ENCODE data around the gene KCTD21. TPM values are rescaled to one million over a fixed set of nuclear protein-coding genes. Genes with fewer than 3 reads are reported as not detected.
A peak's percentile ranks its signal among the peaks of the same experiment; 100 is the strongest.
"Not testable (repeated sequence)": the region's sequence is repeated elsewhere in the genome, so short reads cannot be mapped to it uniquely, and the experiment has no call there.

The KCTD21 gene
- total RNA-seq, 8 experiments from 2014 or later = 2.8 to 13.0 (median 4.1) TPM

GRCh38 chr11:78192223-78192719 lies 3.8 kb upstream of the KCTD21 start:
- in situ Hi-C loops (cut with MboI; ENCODE audit: low pct_unique_long_range_greater_than_20kb in 2 of 9, low sequenced_read_pairs in 9 of 9, unreplicated experiment in 9 of 9) = no loop called here
- Histone ChIP-seq H3K27ac (no peak overlapping the region), H3K4me3 (no peak overlapping the region), H3K4me1 (replicated peaks in 1 of 2) (peaks cover 13 to 20% of the 10 kb centered on the region in 2 donors)
- ATAC-seq (replicated peaks in 6 of 8) = no peak
- WGBS, 10 experiments = 33 to 85% (median 70%) methylated on average over 1 to 5 of the region's 6 CpGs; no CpG with 5 or more reads in 4 of the 10 experiments

- WGBS, 10 experiments = 40 to 100% (median 88%) methylated on average over 1 to 10 of the region's 14 CpGs; no CpG with 5 or more reads in 3 of the 10 experiments
- peaks cover 14 to 21% of the 10 kb centered on the region in 2 donors for H3K4me1 ChIP-seq (replicated peaks in 1 of 2)
- no peak overlapping the region for H3K27ac ChIP-seq
- no peak for ATAC-seq (replicated peaks in 6 of 8)
- no peak overlapping the region for H3K4me3 ChIP-seq
- in situ Hi-C loops (cut with MboI; ENCODE audit: low pct_unique_long_range_greater_than_20kb in 2 of 9, low sequenced_read_pairs in 9 of 9, unreplicated experiment in 9 of 9) = no loop called here
Measured at GRCh38 chr11:78190871-78191538, 2.6 kb upstream of the KCTD21 start.

DNA sequence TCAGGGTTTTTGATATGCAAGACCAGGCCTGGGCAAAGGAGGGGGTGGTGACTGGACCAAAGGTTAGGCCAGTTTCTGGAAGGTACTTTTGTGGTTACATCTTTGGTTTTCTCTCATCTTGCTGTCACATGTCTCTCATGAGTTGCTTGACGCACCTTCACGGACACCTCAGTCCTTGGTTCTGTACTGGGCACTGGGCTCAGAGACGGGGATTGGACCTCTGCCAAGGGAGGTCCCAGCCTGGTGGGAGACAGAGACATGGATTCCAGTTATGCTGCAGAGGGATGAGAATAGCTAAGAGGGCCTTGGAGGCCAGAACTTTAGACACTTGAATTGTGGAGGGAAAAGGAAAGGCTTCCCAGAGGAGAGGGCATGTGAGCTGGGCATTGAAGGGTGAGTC lies 1.9 kb upstream of the KCTD21 start:
- ATAC-seq (replicated peaks in 6 of 8) = no peak
- WGBS, 10 experiments = 50 to 100% (median 85%) methylated on average over 1 to 3 of the region's 3 CpGs; no CpG with 5 or more reads in 2 of the 10 experiments
- H3K4me1 ChIP-seq (replicated peaks in 1 of 2) = peaks cover 14 to 21% of the 10 kb centered on the region in 2 donors
- in situ Hi-C loops (cut with MboI; ENCODE audit: low pct_unique_long_range_greater_than_20kb in 2 of 9, low sequenced_read_pairs in 9 of 9, unreplicated experiment in 9 of 9) = no loop called here
- H3K27ac ChIP-seq = no peak overlapping the region
- no peak overlapping the region for H3K4me3 ChIP-seq

- no peak for ATAC-seq (replicated peaks in 6 of 8)
- WGBS, 10 experiments = 20 to 60% (median 28%) methylated on average over 1 to 3 of the region's 3 CpGs; no CpG with 5 or more reads in 6 of the 10 experiments
- in situ Hi-C loops (cut with MboI; ENCODE audit: low pct_unique_long_range_greater_than_20kb in 2 of 9, low sequenced_read_pairs in 9 of 9, unreplicated experiment in 9 of 9) = no loop called here
- Histone ChIP-seq H3K4me3 (peak overlapping the region; percentile 66 to 95 (median 80)), H3K4me1 (replicated peaks in 1 of 2) (peaks cover 14 to 21% of the 10 kb centered on the region in 2 donors), H3K27ac (no peak overlapping the region)
Measured at GRCh38 chr11:78189851-78190250, 1.4 kb upstream of the KCTD21 start.

GRCh38 chr11:78189174-78189724 lies 823 bp upstream of the KCTD21 start:
- H3K4me3 ChIP-seq = peak overlapping the region; percentile 66 to 95 (median 80)
- 0 to 80% methylated on average over 1 of the region's 18 CpGs; no CpG with 5 or more reads in 8 of the 10 experiments for WGBS, 10 experiments
- no peak overlapping the region for H3K27ac ChIP-seq
- in situ Hi-C loops (cut with MboI; ENCODE audit: low pct_unique_long_range_greater_than_20kb in 2 of 9, low sequenced_read_pairs in 9 of 9, unreplicated experiment in 9 of 9) = no loop called here
- peak in 2 of 8 experiments; percentile 0 to 1 for ATAC-seq (replicated peaks in 6 of 8)
- H3K4me1 ChIP-seq (replicated peaks in 1 of 2) = peaks cover 14 to 21% of the 10 kb centered on the region in 2 donors

GRCh38 chr11:78187366-78188285 lies 800 bp downstream of the KCTD21 start:
- H3K4me3 ChIP-seq = peak overlapping the region; percentile 66 to 95 (median 80)
- H3K27ac ChIP-seq = no peak overlapping the region
- peak in 3 of 8 experiments; percentile 34 to 37 (median 36) for ATAC-seq (replicated peaks in 6 of 8)
- peaks cover 14 to 21% of the 10 kb centered on the region in 2 donors for H3K4me1 ChIP-seq (replicated peaks in 1 of 2)
- WGBS, 10 experiments = 0 to 73% (median 38%) methylated on average over 1 to 15 of the region's 31 CpGs
- in situ Hi-C loops (cut with MboI; ENCODE audit: low pct_unique_long_range_greater_than_20kb in 2 of 9, low sequenced_read_pairs in 9 of 9, unreplicated experiment in 9 of 9) = no loop called here

GRCh38 chr11:78181185-78181584 lies 7.2 kb downstream of the KCTD21 start:
- 31 to 82% (median 80%) methylated on average over 1 to 2 of the region's 2 CpGs; no CpG with 5 or more reads in 5 of the 10 experiments for WGBS, 10 experiments
- H3K27ac ChIP-seq = no peak overlapping the region

GRCh38 chr11:78180751-78181150 lies 7.7 kb downstream of the KCTD21 start:
- no peak overlapping the region for H3K4me3 ChIP-seq
- in situ Hi-C loops (cut with MboI; ENCODE audit: low pct_unique_long_range_greater_than_20kb in 2 of 9, low sequenced_read_pairs in 9 of 9, unreplicated experiment in 9 of 9) = no loop called here
- H3K27ac ChIP-seq = no peak overlapping the region
- no peaks in the 10 kb centered on the region for H3K4me1 ChIP-seq (replicated peaks in 1 of 2)
- 69 to 100% (median 86%) methylated on average over 1 to 3 of the region's 4 CpGs; no CpG with 5 or more reads in 4 of the 10 experiments for WGBS, 10 experiments
- ATAC-seq (replicated peaks in 6 of 8) = no peak

More at GRCh38 chr11:78181185-78181584, 7.2 kb downstream of the KCTD21 start:
- Histone ChIP-seq H3K4me1 (replicated peaks in 1 of 2) (no peaks in the 10 kb centered on the region), H3K4me3 (no peak overlapping the region)
- ATAC-seq (replicated peaks in 6 of 8) = peak in 2 of 8 experiments; percentile 21 to 65
- in situ Hi-C loops (cut with MboI; ENCODE audit: low pct_unique_long_range_greater_than_20kb in 2 of 9, low sequenced_read_pairs in 9 of 9, unreplicated experiment in 9 of 9) = no loop called here

- Histone ChIP-seq H3K27ac (no peak overlapping the region), H3K4me3 (no peak overlapping the region), H3K4me1 (replicated peaks in 1 of 2) (no peaks in the 10 kb centered on the region)
- no peak for ATAC-seq (replicated peaks in 6 of 8)
- WGBS, 10 experiments = 74 to 100% (median 88%) methylated on average over 1 to 5 of the region's 7 CpGs; no CpG with 5 or more reads in 3 of the 10 experiments
- in situ Hi-C loops (cut with MboI; ENCODE audit: low pct_unique_long_range_greater_than_20kb in 2 of 9, low sequenced_read_pairs in 9 of 9, unreplicated experiment in 9 of 9) = no loop called here
Measured at GRCh38 chr11:78179459-78180071, 8.9 kb downstream of the KCTD21 start.

GRCh38 chr11:78177216-78177615 lies 11.2 kb downstream of the KCTD21 start:
- WGBS, 10 experiments = 0 to 100% (median 84%) methylated on average over 1 to 4 of the region's 7 CpGs; no CpG with 5 or more reads in 4 of the 10 experiments
- Histone ChIP-seq H3K4me3 (no peak overlapping the region), H3K4me1 (replicated peaks in 1 of 2) (no peaks in the 10 kb centered on the region), H3K27ac (no peak overlapping the region)
- in situ Hi-C loops (cut with MboI; ENCODE audit: low pct_unique_long_range_greater_than_20kb in 2 of 9, low sequenced_read_pairs in 9 of 9, unreplicated experiment in 9 of 9) = no loop called here
- ATAC-seq (replicated peaks in 6 of 8) = no peak

GRCh38 chr11:78176605-78177141 lies 11.8 kb downstream of the KCTD21 start:
- no peak for ATAC-seq (replicated peaks in 6 of 8)
- in situ Hi-C loops (cut with MboI; ENCODE audit: low pct_unique_long_range_greater_than_20kb in 2 of 9, low sequenced_read_pairs in 9 of 9, unreplicated experiment in 9 of 9) = no loop called here
- H3K27ac ChIP-seq = no peak overlapping the region
- WGBS, 10 experiments = 85 to 100% (median 100%) methylated on average over 1 to 5 of the region's 10 CpGs; no CpG with 5 or more reads in 3 of the 10 experiments
- H3K4me1 ChIP-seq (replicated peaks in 1 of 2) = no peaks in the 10 kb centered on the region
- no peak overlapping the region for H3K4me3 ChIP-seq

- ATAC-seq (replicated peaks in 6 of 8) = not testable (repeated sequence)
Measured at GRCh38 chr11:78175862-78176261, 12.6 kb downstream of the KCTD21 start.

More at GRCh38 chr11:78175862-78176261, 12.6 kb downstream of the KCTD21 start:
- H3K4me3 ChIP-seq; H3K27ac ChIP-seq; in situ Hi-C loops (cut with MboI; ENCODE audit: low pct_unique_long_range_greater_than_20kb in 2 of 9, low sequenced_read_pairs in 9 of 9, unreplicated experiment in 9 of 9); H3K4me1 ChIP-seq (replicated peaks in 1 of 2): not testable (repeated sequence)
- 100% methylated on average over 1 to 2 of the region's 3 CpGs; no CpG with 5 or more reads in 7 of the 10 experiments for WGBS, 10 experiments
